AG09319 (cell line): ENCODE measurements around the gene GDAP1L1.

ENCODE experiments used
- DNase-seq: peaks from one replicate; pipeline ENCODE4 v3.0.0-alpha.2; 2010; ENCODE audit warnings: low read depth; ENCODE audit errors: extremely low read depth
- TF ChIP-seq, protein P1 (sequence below): IDR thresholded peaks from 2 replicates; pipeline ENCODE4 v1.5.1; 2011; ENCODE audit warnings: low read depth, mild to moderate bottlenecking, inconsistent platforms, low read length, moderate library complexity

GDAP1L1 gene

DNA sequence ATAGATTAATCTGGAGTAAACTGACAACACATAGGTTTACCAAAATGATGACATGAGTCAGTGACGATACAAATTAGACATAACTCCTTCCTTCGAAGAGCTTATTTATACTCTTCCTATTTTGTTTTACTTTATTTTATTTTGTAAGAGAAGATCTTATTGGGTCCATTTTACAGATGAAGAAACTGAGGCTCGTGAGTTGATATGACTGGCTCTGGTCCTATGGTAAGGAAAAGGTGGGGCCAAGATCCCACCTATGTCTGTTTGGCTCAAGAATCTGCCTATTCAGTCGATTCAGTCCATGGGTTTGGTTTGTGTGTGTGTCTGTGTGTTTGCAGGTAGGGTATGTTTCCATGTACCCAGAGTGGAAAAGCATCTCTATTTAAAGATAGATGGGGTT, 81.3 kb downstream of the GDAP1L1 start:
- no peak for DNase-seq
- TF ChIP-seq, protein P1, sequence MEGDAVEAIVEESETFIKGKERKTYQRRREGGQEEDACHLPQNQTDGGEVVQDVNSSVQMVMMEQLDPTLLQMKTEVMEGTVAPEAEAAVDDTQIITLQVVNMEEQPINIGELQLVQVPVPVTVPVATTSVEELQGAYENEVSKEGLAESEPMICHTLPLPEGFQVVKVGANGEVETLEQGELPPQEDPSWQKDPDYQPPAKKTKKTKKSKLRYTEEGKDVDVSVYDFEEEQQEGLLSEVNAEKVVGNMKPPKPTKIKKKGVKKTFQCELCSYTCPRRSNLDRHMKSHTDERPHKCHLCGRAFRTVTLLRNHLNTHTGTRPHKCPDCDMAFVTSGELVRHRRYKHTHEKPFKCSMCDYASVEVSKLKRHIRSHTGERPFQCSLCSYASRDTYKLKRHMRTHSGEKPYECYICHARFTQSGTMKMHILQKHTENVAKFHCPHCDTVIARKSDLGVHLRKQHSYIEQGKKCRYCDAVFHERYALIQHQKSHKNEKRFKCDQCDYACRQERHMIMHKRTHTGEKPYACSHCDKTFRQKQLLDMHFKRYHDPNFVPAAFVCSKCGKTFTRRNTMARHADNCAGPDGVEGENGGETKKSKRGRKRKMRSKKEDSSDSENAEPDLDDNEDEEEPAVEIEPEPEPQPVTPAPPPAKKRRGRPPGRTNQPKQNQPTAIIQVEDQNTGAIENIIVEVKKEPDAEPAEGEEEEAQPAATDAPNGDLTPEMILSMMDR, result no peak
